HepG2 (cell line): ENCODE results near the gene CA4. TPM values are rescaled to one million over a fixed set of nuclear protein-coding genes. Genes with fewer than 3 reads are reported as not detected.

ENCODE experiments used
- AHR ChIP-seq: IDR thresholded peaks from 2 replicates; pipeline ENCODE4 v1.6.1; 2018; ENCODE audit warnings: missing genetic modification reagents, missing compliant biosample characterization
- ATAD3A ChIP-seq: sonication (generic); formaldehyde crosslinking; IDR thresholded peaks from 2 replicates; pipeline ENCODE4 v1.4.0; 2020; ENCODE audit warnings: missing genetic modification reagents
- BCLAF1 ChIP-seq: fragments of 450-650 bp; IDR thresholded peaks from 2 replicates; pipeline ENCODE4 v1.6.1; 2017; ENCODE audit warnings: mild to moderate bottlenecking
- CCAR2 ChIP-seq: fragments of 200-400 bp; formaldehyde crosslinking; optimal IDR thresholded peaks from 2 replicates; pipeline ENCODE3; 2018; ENCODE audit warnings: low read depth, mild to moderate bottlenecking, low read length, moderate library complexity
- GLI4 ChIP-seq: sonication (generic); formaldehyde crosslinking; IDR thresholded peaks from 2 replicates; pipeline ENCODE4 v1.5.1; 2020; ENCODE audit warnings: missing genetic modification reagents, mild to moderate bottlenecking, moderate library complexity, borderline replicate concordance
- GLMP ChIP-seq: sonication (generic); formaldehyde crosslinking; IDR thresholded peaks from 2 replicates; pipeline ENCODE4 v1.9.0; 2021; ENCODE audit warnings: missing genetic modification reagents, mild to moderate bottlenecking, borderline replicate concordance
- HNF4G ChIP-seq, 2 experiments: sonication (generic) in 1 of 2; formaldehyde crosslinking in 1 of 2; IDR thresholded peaks; 2 replicates each; pipeline versions ENCODE4 v1.4.0 to v1.6.1; 2011 to 2020; ENCODE audit warnings: borderline replicate concordance in 2 of 2, low read depth in 2 of 2, mild to moderate bottlenecking in 2 of 2, low read length in 1 of 2, missing genetic modification reagents in 1 of 2, moderate library complexity in 1 of 2
- LCORL ChIP-seq, 2 experiments: fragments of 450-650 bp in 1 of 2; sonication (generic) in 1 of 2; formaldehyde crosslinking in 1 of 2; IDR thresholded peaks; 2 replicates each; pipeline versions ENCODE4 v1.5.0 to v1.6.1; 2017 to 2020; ENCODE audit warnings: antibody characterized with exemption in 1 of 2, missing genetic modification reagents in 1 of 2
- NFKB2 ChIP-seq: sonication (generic); formaldehyde crosslinking; IDR thresholded peaks from 2 replicates; pipeline ENCODE4 v1.4.0; 2020; ENCODE audit warnings: missing genetic modification reagents, borderline replicate concordance
- NR2F1 ChIP-seq, 2 experiments: fragments of 450-650 bp in 1 of 2; formaldehyde crosslinking in 1 of 2; IDR thresholded peaks; 2 replicates each; pipeline versions ENCODE4 v1.5.0 to v1.6.1; 2016 to 2020; ENCODE audit warnings: mild to moderate bottlenecking in 1 of 2, missing compliant biosample characterization in 1 of 2, missing genetic modification reagents in 1 of 2, moderate library complexity in 1 of 2
- ONECUT2 ChIP-seq: sonication (generic); formaldehyde crosslinking; IDR thresholded peaks from 2 replicates; pipeline ENCODE4 v1.4.0; 2020; ENCODE audit warnings: missing genetic modification reagents
- PHF21A ChIP-seq: sonication (generic); formaldehyde crosslinking; IDR thresholded peaks from 2 replicates; pipeline ENCODE4 v1.5.0; 2020; ENCODE audit warnings: mild to moderate bottlenecking, missing genetic modification reagents
- POLR2G ChIP-seq: fragments of 200-400 bp; formaldehyde crosslinking; IDR thresholded peaks from 2 replicates; pipeline ENCODE4 v1.6.1; 2018; ENCODE audit warnings: mild to moderate bottlenecking, low read depth, low read length, moderate library complexity
- SIN3B ChIP-seq: fragments of 150-350 bp; IDR thresholded peaks from 2 replicates; pipeline ENCODE4 v1.6.1; 2014; ENCODE audit warnings: low read length
- SIX4 ChIP-seq: sonication (generic); formaldehyde crosslinking; IDR thresholded peaks from 2 replicates; pipeline ENCODE4 v1.4.0; 2020; ENCODE audit warnings: missing genetic modification reagents
- SNAPC2 ChIP-seq: sonication (generic); formaldehyde crosslinking; IDR thresholded peaks from 2 replicates; pipeline ENCODE4 v1.8.1; 2022; ENCODE audit warnings: mild to moderate bottlenecking, missing genetic modification reagents
- TAF15 ChIP-seq: fragments of 200-400 bp; formaldehyde crosslinking; IDR thresholded peaks from one replicate; pipeline ENCODE4 v1.6.1; 2018; ENCODE audit warnings: mild to moderate bottlenecking, low read depth, low read length; ENCODE audit not compliant: poor library complexity, severe bottlenecking
- ZBTB1 ChIP-seq: sonication (generic); formaldehyde crosslinking; IDR thresholded peaks from 2 replicates; pipeline ENCODE4 v1.4.0; 2020; ENCODE audit warnings: missing genetic modification reagents, borderline replicate concordance
- ZFP90 ChIP-seq: sonication (generic); formaldehyde crosslinking; IDR thresholded peaks from 2 replicates; pipeline ENCODE4 v1.8.0; 2022; ENCODE audit warnings: missing genetic modification reagents, mild to moderate bottlenecking, inconsistent platforms, borderline replicate concordance
- ZNF263 ChIP-seq: sonication (generic); formaldehyde crosslinking; IDR thresholded peaks from 2 replicates; pipeline ENCODE4 v1.4.0; 2020; ENCODE audit warnings: missing genetic modification reagents
- ZNF292 ChIP-seq: sonication (generic); formaldehyde crosslinking; IDR thresholded peaks from 2 replicates; pipeline ENCODE4 v1.8.1; 2022; ENCODE audit warnings: mild to moderate bottlenecking, low read depth, missing genetic modification reagents, borderline replicate concordance
- ZNF367 ChIP-seq: sonication (generic); formaldehyde crosslinking; IDR thresholded peaks from 2 replicates; pipeline ENCODE4 v1.4.0; 2020; ENCODE audit warnings: missing genetic modification reagents, borderline replicate concordance
- ZNF530 ChIP-seq: sonication (generic); formaldehyde crosslinking; IDR thresholded peaks from 2 replicates; pipeline ENCODE4 v1.5.0; 2020; ENCODE audit warnings: low read depth, mild to moderate bottlenecking, missing genetic modification reagents
- ZNF775 ChIP-seq: sonication (generic); formaldehyde crosslinking; IDR thresholded peaks from 2 replicates; pipeline ENCODE4 v1.4.0; 2020; ENCODE audit warnings: missing genetic modification reagents, mild to moderate bottlenecking, moderate library complexity, borderline replicate concordance
- ZNF780A ChIP-seq: sonication (generic); formaldehyde crosslinking; IDR thresholded peaks from 2 replicates; pipeline ENCODE4 v1.8.0; 2022; ENCODE audit warnings: mild to moderate bottlenecking, missing genetic modification reagents, moderate library complexity
- polyA plus RNA-seq, 8 experiments: library from polyadenylated mRNA; depleted of rRNA in 3 of 8; stranded (reverse) in 7 of 8; unstranded in 1 of 8; fragments of >200 nt; fragmentation: Illumina TruSeq in 4 of 8; extraction: Trizol in 4 of 8; gene quantifications; 2 replicates each; pipeline versions ENCODE4 v1.2.1 to v1.2.3, GENCODE V29; 2011 to 2016; ENCODE audit warnings: low read depth in 4 of 8, missing spikeins in 1 of 8, mixed read lengths in 1 of 8; ENCODE audit not compliant: insufficient read depth in 1 of 8
- total RNA-seq, 5 experiments: library from RNA; depleted of rRNA; stranded (reverse); fragments of >200 nt; fragmentation: Illumina TruSeq; extraction: Trizol; gene quantifications; 2 replicates each; pipeline ENCODE4 v1.2.3, GENCODE V29; 2016; ENCODE audit warnings: low read depth in 1 of 5

The CA4 gene
- total and polyA plus RNA-seq, 2 of the 13 experiments (the other 11 are each of a cell fraction or from before 2014, with no cell fraction given) = not detected

- peak; percentile 97 for TF ChIP-seq ZFP90
- TF ChIP-seq LCORL (IDR thresholded peaks at IDR 0.05) = no peak
- no peak for TF ChIP-seq LCORL (CRISPR knock-in tag; IDR thresholded peaks at IDR 0.05)
- peak; percentile 80; the same call in 1 of the 2 replicates for TF ChIP-seq ZNF292
- TF ChIP-seq TAF15 = no peak
- no peak for TF ChIP-seq GLI4
- TF ChIP-seq ZBTB1 (CRISPR knock-in tag) = no peak
- peak; percentile 93 for TF ChIP-seq ZNF367 (CRISPR knock-in tag)
- peak; percentile 75 for TF ChIP-seq PHF21A
- TF ChIP-seq NFKB2 = peak; percentile 98
- no peak; the same call in 1 of the 2 replicates for TF ChIP-seq HNF4G (IDR thresholded peaks at IDR 0.05; ENCODE audit: borderline replicate concordance, low read depth, low read length)
- no peak for TF ChIP-seq HNF4G (CRISPR knock-in tag; IDR thresholded peaks at IDR 0.05; ENCODE audit: borderline replicate concordance, low read depth)
- no peak for TF ChIP-seq ZNF530 (CRISPR knock-in tag)
- 0 out of 2 replicates have a peak, but pooled peaks have one; percentile 15 for TF ChIP-seq SIX4 (CRISPR knock-in tag)
- no peak for TF ChIP-seq NR2F1 (CRISPR knock-in tag; IDR thresholded peaks at IDR 0.05)
- TF ChIP-seq SNAPC2 (CRISPR knock-in tag) = peak; percentile 67; the same call in 1 of the 2 replicates
- TF ChIP-seq BCLAF1 = no peak
- TF ChIP-seq ZNF775 (CRISPR knock-in tag) = no peak
- no peak for TF ChIP-seq CCAR2
- 0 out of 2 replicates have a peak, but pooled peaks have one; percentile 45 for TF ChIP-seq AHR (CRISPR knock-in tag)
- TF ChIP-seq ZNF780A (CRISPR knock-in tag) = no peak
- TF ChIP-seq ONECUT2 (CRISPR knock-in tag) = no peak
- no peak for TF ChIP-seq ATAD3A (CRISPR knock-in tag)
- peak; percentile 52 for TF ChIP-seq POLR2G
- TF ChIP-seq ZNF263 (CRISPR knock-in tag) = peak; percentile 80
- TF ChIP-seq SIN3B = no peak
- no peak for TF ChIP-seq GLMP (CRISPR knock-in tag)
Observed at GRCh38 chr17:60135151-60135950, 14.4 kb upstream of the CA4 start (continued).
